ENCODE measurements around the gene NTM. TPM values are rescaled to one million over a fixed set of nuclear protein-coding genes. Genes with fewer than 3 reads are reported as not detected.

NTM gene
- total RNA-seq, 1 experiment from 2014 or later = not detected

GRCh38 chr11:131896978-131897615, 526.7 kb downstream of the NTM start (continued):
- no peak for TF ChIP-seq CTCF (IDR thresholded peaks at IDR 0.05 in 2 of 3, conservative IDR thresholded peaks at IDR 0.05 in 1 of 3; ENCODE audit: borderline replicate concordance in 1 of 3, insufficient read depth in 1 of 3, low read depth in 2 of 3, low read length in 2 of 3)
- no peak for TF ChIP-seq EZH2 (IDR thresholded peaks at IDR 0.05)
- no peak for TF ChIP-seq ZFX (IDR thresholded peaks at IDR 0.05)
- no peak for TF ChIP-seq TCF7L2 (IDR thresholded peaks at IDR 0.05; ENCODE audit: borderline replicate concordance, extremely low read depth, insufficient read depth, insufficient read length)
- TF ChIP-seq YY1 (IDR thresholded peaks at IDR 0.05; ENCODE audit: extremely low read depth, insufficient replicate concordance, low read depth, low read length) = no peak

- Histone ChIP-seq H3K4me3 (replicated peaks in 1 of 2; ENCODE audit: low read depth in 1 of 2, low read length in 2 of 2) (no peak overlapping the region), H3K4me2 (ENCODE audit: low read length) (no peak overlapping the region)
- RAD21 ChIA-PET (ENCODE audit: low non-redundant PET in 1 of 2, low total read pairs in 2 of 2, uncharacterized antibody in 2 of 2, unreplicated experiment in 2 of 2) = no interaction called here
Observed at GRCh38 chr11:131897956-131898355, 527.5 kb downstream of the NTM start.

More at GRCh38 chr11:131897956-131898355, 527.5 kb downstream of the NTM start:
- no peaks in the 10 kb centered on the region for H3K4me1 ChIP-seq (ENCODE audit: control insufficient read depth in 1 of 2, insufficient read depth in 2 of 2, low read length in 2 of 2)
- TF ChIP-seq ZFX (IDR thresholded peaks at IDR 0.05) (no peak), YY1 (IDR thresholded peaks at IDR 0.05; ENCODE audit: extremely low read depth, insufficient replicate concordance, low read depth, low read length) (no peak), RAD21 (IDR thresholded peaks at IDR 0.05; ENCODE audit: low read depth) (no peak), SIN3A (IDR thresholded peaks at IDR 0.05; ENCODE audit: low read depth) (no peak), CEBPB (IDR thresholded peaks at IDR 0.05; ENCODE audit: low read depth) (no peak), EZH2 (IDR thresholded peaks at IDR 0.05) (no peak), ATF3 (IDR thresholded peaks at IDR 0.05) (no peak), REST (IDR thresholded peaks at IDR 0.05; ENCODE audit: low read depth) (no peak)
- no peaks in the 10 kb centered on the region for H4K20me1 ChIP-seq (ENCODE audit: insufficient read depth)
- H3K27me3 ChIP-seq (ENCODE audit: insufficient read depth, low read length) = no peaks in the 10 kb centered on the region
- no peaks in the 10 kb centered on the region for H3K36me3 ChIP-seq (ENCODE audit: control insufficient read depth in 1 of 2, insufficient read depth in 2 of 2, low read length in 2 of 2)
- ATAC-seq (no peak), DNase-seq (ENCODE audit: low read depth, low spot score) (no peak)
- POLR2A ChIA-PET = no interaction called here
- H3K9me2 ChIP-seq (ENCODE audit: insufficient read depth) = no peaks in the 10 kb centered on the region
- no peak overlapping the region for H3K27ac ChIP-seq (ENCODE audit: low read depth, low read length)
- BruUV-seq (replicated peaks) = no TSS peak
- CTCF ChIA-PET = no interaction called here
- H3K9ac ChIP-seq (ENCODE audit: low read length) = no peak overlapping the region
- H3K9me3 ChIP-seq (ENCODE audit: control insufficient read depth in 1 of 2, insufficient read depth in 1 of 2, low read depth in 1 of 2, low read length in 2 of 2) = peaks cover 6 to 28% of the 10 kb centered on the region in 2 experiments; a peak in 2 of 4 replicates
- no peak overlapping the region for H2AFZ ChIP-seq (ENCODE audit: low read depth, low read length, poor library complexity, severe bottlenecking)
- no peaks in the 10 kb centered on the region for H3K79me2 ChIP-seq (ENCODE audit: insufficient read depth, low read length)
- intact Hi-C loops (cut with micrococcal nuclease) = no loop called here

Data from HCT116 (cell line).